ES-I3 (cell line): Measurements from ENCODE around the gene FXR2.
A peak's percentile ranks its signal among the peaks of the same experiment; 100 is the strongest.

Experiments
- H3K36me3 ChIP-seq: 2 replicates; pipeline ENCODE4 v1.6.1; 2013; ENCODE audit warnings: mild to moderate bottlenecking, low read length, control low read depth, moderate library complexity; ENCODE audit not compliant: insufficient read depth
- H3K4me1 ChIP-seq: 2 replicates; pipeline ENCODE4 v1.6.1; 2013; ENCODE audit warnings: mild to moderate bottlenecking, control low read depth, low read length; ENCODE audit not compliant: insufficient read depth
- H3K9ac ChIP-seq: 2 replicates; pipeline ENCODE4 v1.6.1; 2013; ENCODE audit warnings: low read depth, mild to moderate bottlenecking, low read length, moderate library complexity
- H3K9me3 ChIP-seq: 2 replicates; pipeline ENCODE4 v1.6.1; 2013; ENCODE audit warnings: mild to moderate bottlenecking, low read length, moderate library complexity; ENCODE audit not compliant: control insufficient read depth, insufficient read depth

FXR2 gene

DNA sequence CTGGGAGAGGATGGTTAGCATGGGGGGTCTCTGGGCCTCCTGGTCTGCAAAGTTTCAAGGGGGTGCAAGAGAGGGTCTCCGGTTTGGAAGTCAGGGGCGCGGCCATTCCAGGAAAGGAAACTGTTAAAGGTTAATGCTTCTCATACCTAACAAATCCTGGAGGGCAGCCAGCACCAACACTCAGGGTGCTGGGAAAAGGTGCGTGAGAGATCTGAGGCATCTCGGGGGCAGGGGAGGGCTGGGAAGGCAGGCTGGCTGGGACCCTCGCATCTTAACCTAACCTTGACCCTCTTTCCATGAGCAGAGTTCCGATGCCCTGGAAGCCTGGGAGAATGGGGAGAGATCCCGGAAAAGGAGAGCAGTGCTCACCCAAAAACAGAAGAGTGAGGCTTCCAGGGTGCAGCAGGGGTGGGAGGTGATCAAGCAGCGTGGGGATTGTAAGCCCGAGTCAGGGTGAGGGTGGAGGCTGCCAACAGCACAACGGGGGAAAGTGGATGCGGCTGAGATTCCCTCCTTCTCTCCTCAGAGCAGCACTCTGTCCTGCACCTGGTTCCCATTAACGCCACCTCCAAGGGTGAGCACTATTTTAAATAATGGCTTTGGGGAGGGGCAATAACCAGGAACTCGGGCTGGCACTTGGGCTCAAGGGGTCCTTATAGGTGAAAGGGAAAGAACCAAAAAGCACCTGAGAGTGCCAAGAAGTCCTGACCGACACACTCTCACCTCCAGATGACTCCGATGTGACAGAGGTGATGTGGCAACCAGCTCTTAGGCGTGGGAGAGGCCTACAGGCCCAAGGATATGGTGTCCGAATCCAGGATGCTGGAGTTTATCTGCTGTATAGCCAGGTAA lies 55.2 kb downstream of the FXR2 start:
- Histone ChIP-seq H3K36me3 (peaks cover 8% of the 10 kb centered on the region), H3K9me3 (no peaks in the 10 kb centered on the region), H3K9ac (peak overlapping the region; percentile 35; the same call in 1 of the 2 replicates), H3K4me1 (peaks cover 17% of the 10 kb centered on the region)

DNA sequence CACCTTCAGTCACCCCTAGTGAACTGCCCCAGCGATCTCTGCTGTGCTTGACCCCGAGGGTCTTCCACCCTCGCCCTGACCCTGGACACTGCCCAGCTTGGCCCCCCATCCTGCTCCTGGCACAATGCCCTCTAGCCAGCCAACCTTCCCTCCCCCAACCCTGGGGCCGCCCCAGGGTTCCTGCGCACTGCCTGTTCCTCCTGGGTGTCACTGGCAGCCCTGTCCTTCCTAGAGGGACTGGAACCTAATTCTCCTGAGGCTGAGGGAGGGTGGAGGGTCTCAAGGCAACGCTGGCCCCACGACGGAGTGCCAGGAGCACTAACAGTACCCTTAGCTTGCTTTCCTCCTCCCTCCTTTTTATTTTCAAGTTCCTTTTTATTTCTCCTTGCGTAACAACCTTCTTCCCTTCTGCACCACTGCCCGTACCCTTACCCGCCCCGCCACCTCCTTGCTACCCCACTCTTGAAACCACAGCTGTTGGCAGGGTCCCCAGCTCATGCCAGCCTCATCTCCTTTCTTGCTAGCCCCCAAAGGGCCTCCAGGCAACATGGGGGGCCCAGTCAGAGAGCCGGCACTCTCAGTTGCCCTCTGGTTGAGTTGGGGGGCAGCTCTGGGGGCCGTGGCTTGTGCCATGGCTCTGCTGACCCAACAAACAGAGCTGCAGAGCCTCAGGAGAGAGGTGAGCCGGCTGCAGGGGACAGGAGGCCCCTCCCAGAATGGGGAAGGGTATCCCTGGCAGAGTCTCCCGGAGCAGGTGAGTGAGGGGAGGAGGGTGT lies 56.0 kb downstream of the FXR2 start, which contains the start of gene TNFSF13:
Gene TNFSF13 (plus strand): TSS at position 207 of the 776 bp plus-strand sequence. CDS start 290 bp downstream, at position 497.
- H3K9me3 ChIP-seq = no peaks in the 10 kb centered on the region
- peaks cover 17% of the 10 kb centered on the region for H3K4me1 ChIP-seq
- H3K9ac ChIP-seq = peak within 1 kb of the TSS; percentile 39
- H3K36me3 ChIP-seq = peaks cover 1% of the 10 kb centered on the region

DNA sequence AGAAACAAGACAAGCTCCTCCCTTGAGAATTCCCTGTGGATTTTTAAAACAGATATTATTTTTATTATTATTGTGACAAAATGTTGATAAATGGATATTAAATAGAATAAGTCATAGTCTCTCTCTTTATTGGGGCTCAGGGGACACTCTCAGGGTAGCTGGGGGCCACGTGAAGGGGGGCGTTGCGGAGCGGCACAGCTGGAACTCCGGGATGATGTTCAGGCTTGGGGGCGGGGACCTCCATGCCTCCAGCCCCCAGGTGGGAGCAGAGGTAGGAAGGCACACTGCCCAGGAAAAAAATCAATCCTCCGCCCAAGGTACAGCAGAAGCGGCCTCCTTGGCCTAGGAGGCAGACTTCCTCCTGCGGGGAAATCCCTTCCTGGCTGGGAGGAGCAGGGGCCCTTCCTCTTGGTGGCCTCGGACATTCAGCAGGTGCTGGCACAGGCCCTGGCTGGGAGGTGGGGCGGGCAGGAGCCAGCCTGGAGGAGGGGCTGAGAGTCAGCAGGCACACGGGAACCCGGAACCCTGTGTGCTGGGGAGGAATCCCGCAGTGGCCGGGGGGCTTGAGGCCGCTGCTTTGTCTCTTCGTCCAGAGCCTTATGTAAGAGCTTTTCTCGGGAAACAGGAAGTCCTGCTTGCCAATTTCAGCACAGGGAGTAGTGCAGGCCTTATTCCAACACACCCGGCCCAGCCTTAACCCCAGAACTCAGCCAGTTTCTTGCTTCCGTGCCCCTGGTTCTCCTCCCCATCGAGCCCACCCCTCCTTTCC lies 56.7 kb downstream of the FXR2 start:
- no peaks in the 10 kb centered on the region for H3K9me3 ChIP-seq
- peak overlapping the region; percentile 39 for H3K9ac ChIP-seq
- no peaks in the 10 kb centered on the region for H3K36me3 ChIP-seq
- H3K4me1 ChIP-seq = peaks cover 17% of the 10 kb centered on the region

DNA sequence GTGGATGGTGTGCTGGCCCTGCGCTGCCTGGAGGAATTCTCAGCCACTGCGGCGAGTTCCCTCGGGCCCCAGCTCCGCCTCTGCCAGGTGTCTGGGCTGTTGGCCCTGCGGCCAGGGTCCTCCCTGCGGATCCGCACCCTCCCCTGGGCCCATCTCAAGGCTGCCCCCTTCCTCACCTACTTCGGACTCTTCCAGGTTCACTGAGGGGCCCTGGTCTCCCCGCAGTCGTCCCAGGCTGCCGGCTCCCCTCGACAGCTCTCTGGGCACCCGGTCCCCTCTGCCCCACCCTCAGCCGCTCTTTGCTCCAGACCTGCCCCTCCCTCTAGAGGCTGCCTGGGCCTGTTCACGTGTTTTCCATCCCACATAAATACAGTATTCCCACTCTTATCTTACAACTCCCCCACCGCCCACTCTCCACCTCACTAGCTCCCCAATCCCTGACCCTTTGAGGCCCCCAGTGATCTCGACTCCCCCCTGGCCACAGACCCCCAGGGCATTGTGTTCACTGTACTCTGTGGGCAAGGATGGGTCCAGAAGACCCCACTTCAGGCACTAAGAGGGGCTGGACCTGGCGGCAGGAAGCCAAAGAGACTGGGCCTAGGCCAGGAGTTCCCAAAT lies 57.4 kb downstream of the FXR2 start:
- H3K9ac ChIP-seq = peak overlapping the region; percentile 39; the same call in 1 of the 2 replicates
- H3K36me3 ChIP-seq = no peaks in the 10 kb centered on the region
- peaks cover 12% of the 10 kb centered on the region for H3K4me1 ChIP-seq
- no peaks in the 10 kb centered on the region for H3K9me3 ChIP-seq

DNA sequence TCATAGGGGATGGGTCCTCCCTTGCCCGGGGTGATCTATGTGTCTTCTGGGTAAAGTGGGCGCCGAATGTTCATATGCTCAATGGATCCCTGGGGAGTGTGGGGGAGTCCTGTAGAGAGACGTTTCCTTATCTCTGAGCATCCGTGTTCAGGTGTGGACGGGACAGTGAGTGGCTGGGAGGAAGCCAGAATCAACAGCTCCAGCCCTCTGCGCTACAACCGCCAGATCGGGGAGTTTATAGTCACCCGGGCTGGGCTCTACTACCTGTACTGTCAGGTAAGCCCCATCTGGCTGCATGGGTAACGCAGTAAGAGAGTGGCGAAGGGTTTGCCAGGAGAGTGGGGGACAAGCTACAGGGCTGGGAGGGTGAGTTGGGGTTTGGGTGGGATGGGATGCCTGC lies 58.1 kb downstream of the FXR2 start:
- Histone ChIP-seq H3K4me1 (peaks cover 12% of the 10 kb centered on the region), H3K36me3 (no peaks in the 10 kb centered on the region), H3K9ac (no peak overlapping the region), H3K9me3 (no peaks in the 10 kb centered on the region)

DNA sequence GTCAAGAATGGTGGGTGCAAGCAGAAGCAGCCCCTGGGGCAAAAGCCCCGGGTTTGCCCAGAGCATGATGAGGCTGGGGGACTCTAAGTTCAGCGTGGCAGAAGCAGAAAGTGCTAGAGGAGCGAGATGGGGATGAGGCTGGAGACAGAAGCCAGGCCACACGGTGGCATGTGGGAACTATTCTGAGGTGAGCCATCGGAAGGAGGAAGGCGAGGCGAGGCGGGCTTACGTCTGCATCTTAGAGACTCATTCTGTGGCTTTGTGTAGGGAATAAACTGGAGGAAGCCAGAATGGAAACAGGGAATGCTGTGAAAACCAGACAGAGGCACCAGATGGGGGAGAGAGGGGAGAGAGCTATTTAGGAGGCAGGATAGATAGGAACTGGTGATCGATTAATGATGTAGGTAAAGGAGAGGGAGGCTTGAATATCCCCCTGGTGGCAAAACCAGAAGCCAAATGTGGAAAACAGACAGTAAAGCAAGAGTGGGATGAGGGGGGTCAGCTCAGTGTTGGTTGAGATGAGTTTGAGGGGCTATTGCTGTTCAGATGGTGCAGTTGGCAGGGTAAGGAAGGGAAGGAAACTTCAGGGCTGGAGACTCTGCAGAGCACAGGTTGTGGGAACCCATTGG lies 59.3 kb downstream of the FXR2 start:
- no peaks in the 10 kb centered on the region for H3K9me3 ChIP-seq
- H3K4me1 ChIP-seq = peaks cover 12% of the 10 kb centered on the region
- no peak overlapping the region for H3K9ac ChIP-seq

DNA sequence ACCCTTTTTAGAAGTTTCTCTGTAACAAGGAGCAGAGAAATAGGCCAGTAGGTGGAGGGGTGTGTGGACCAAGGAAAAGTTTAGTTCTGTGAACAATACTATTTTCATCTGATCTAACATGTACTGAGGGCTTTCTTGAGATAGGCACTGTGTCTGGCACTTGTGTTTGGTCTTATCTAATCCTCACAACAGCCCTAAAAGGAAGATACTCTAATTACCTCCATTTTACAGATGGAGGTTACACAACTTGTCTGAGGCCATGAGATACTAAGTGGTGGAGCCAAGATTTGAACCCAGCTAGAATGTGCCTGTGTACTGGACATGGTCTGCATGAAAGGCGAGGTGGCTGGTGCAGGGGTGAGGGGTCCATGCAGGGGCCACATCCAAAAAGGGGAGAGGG lies 61.3 kb downstream of the FXR2 start:
- Histone ChIP-seq H3K36me3 (no peaks in the 10 kb centered on the region), H3K9ac (no peak overlapping the region), H3K9me3 (no peaks in the 10 kb centered on the region), H3K4me1 (peaks cover 6% of the 10 kb centered on the region; the same call in 1 of the 2 replicates)

More for the DNA sequence above, 59.3 kb downstream of the FXR2 start:
- no peaks in the 10 kb centered on the region for H3K36me3 ChIP-seq

DNA sequence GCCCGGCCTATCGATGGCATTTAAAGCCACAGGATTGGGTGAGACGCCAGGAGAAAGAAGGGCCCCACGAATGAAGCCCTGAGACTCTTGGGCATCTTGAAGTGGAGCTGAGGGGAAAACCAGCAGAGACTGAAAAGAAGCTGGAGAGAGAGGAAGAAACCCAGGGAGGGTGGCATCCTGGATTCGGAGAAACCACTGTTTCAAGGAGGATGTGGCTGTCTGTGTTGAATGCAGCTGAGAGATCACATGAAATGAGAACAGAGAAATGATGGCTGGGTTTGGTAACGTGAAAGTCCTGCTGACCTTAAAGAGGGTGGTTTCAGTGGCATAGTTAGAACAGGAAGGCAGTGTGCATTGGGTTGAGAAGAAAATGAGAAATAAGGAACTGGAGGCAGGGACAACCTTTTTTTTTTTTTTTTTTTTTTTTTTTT lies 62.1 kb downstream of the FXR2 start:
- no peaks in the 10 kb centered on the region for H3K9me3 ChIP-seq
- H3K9ac ChIP-seq = no peak overlapping the region

DNA sequence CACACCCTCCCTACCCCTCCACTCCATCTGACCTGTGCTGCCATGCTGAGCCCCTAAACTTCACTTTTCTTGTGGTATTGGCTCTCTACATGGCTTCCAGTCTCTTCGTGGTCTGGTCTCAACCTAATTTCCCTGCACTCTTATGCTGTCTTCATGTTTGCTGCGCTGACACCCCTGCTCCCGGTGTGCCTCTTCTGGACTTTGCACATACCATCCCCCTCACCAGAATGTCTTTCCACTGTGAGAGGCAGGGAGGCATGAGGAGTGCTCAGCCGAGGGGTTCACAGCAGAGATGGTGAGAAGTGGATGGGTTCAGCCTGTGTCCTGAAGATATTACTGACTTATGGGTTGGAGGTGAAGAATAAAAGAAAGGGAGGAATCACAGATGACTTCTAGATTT lies 63.3 kb downstream of the FXR2 start:
- Histone ChIP-seq H3K9me3 (no peaks in the 10 kb centered on the region), H3K4me1 (no peaks in the 10 kb centered on the region), H3K36me3 (no peaks in the 10 kb centered on the region), H3K9ac (no peak overlapping the region)

More for the DNA sequence above, 62.1 kb downstream of the FXR2 start:
- H3K4me1 ChIP-seq = peaks cover 3% of the 10 kb centered on the region; the same call in 1 of the 2 replicates
- H3K36me3 ChIP-seq = no peaks in the 10 kb centered on the region

DNA sequence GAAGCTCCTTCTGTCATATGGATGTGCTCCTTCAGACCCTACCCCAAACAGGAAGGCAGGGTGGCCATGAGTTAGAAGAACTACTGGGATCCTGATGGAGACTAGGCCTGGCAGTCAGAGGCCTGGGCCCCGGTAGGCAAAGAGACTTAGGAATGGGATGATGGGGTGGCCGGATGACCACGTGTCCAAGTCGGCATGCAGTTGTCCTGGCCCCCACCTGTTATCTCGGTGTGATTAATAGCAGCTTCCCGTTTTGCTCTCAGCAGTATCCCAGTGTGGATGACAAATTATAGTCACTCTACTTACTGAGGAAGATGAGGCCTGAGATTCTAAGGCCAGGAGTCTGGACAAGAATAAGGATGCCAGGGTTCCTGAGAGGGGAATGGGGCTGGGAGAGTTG lies 64.4 kb downstream of the FXR2 start:
- Histone ChIP-seq H3K36me3 (no peaks in the 10 kb centered on the region), H3K9ac (no peak overlapping the region), H3K4me1 (no peaks in the 10 kb centered on the region), H3K9me3 (no peaks in the 10 kb centered on the region)

DNA sequence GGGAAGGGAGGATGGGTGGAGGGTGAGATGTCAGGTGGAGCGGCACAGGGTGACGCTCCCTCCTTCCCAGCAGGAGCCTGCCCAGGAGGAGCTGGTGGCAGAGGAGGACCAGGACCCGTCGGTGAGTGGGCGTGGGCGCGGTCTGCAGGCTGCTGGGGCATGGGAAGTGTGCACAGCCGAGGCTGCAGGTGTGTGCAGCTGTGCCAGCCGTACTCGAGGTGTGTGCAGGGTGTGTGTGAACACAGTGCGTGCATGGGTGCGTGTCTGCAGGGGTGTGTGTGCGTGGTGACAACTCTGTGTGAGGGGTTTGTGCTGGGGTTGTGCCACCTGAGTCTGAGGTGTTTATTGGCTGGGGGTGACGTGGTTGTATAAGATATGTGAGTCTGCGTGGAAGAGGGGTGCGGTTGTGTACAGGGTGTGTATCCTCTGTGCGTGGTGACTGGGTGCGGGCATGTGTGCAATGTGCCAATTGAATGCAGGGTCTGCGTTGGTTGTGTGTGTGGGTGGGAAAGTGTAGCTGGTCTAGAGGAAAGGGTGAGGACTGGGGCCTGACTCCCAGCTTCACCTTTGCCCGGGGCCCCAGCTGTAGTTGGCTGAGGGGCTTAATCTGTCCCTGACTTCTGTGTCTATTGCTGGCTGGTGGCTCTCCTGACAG lies 65.2 kb downstream of the FXR2 start:
- H3K36me3 ChIP-seq = no peaks in the 10 kb centered on the region
- no peaks in the 10 kb centered on the region for H3K4me1 ChIP-seq
- no peaks in the 10 kb centered on the region for H3K9me3 ChIP-seq
- peak overlapping the region; percentile 84; the same call in 1 of the 2 replicates for H3K9ac ChIP-seq

DNA sequence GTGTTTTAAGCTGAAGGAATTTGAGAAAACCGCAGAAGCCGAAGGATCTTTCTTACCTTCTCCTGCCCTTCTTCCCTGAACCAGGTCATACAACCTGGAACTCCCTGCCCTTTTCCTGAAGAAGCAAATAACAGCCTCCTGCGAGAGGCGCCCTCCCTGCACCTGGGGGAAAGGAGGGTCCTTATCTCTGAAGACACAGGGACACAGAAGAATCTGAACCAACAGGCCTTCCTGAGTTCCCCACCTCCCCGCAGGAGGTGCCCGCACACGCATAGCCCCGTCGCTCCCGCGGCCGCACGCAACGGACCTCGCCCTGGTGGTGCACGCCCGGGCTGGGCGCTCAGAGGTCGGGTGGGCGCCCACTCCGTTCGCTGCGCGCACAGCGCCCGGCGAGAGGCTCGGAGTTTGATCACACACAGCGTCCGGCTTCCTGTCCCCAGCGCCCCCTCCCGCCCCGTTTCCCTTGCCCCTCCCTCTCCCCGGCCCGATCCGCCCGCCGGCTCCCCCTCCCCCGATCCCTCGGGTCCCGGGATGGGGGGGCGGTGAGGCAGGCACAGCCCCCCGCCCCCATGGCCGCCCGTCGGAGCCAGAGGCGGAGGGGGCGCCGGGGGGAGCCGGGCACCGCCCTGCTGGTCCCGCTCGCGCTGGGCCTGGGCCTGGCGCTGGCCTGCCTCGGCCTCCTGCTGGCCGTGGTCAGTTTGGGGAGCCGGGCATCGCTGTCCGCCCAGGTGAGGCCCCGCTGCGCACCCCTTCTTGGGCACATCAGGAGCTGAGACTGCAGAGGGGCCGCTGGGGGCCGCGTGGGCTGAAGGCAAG lies 65.9 kb downstream of the FXR2 start, which contains the start of gene TNFSF12:
Gene TNFSF12 (plus strand): TSS at position 474 of the 816 bp plus-strand sequence. CDS start 96 bp downstream, at position 570.
- Histone ChIP-seq H3K36me3 (no peaks in the 10 kb centered on the region), H3K9me3 (no peaks in the 10 kb centered on the region), H3K4me1 (no peaks in the 10 kb centered on the region), H3K9ac (peak within 1 kb of the TSS; percentile 84)
